HEK293 (cell line): ENCODE data around the gene BMPR2.
A peak's percentile ranks its signal among the peaks of the same experiment; 100 is the strongest.

Source experiments
- CTCF ChIA-PET: fragments of 350-600 bp; formaldehyde crosslinking; extraction: SDS; loops from one replicate; lab custom pipeline; 2021; ENCODE audit warnings: antibody characterized with exemption; lab: Yijun Ruan, JAX
- POLR2A ChIA-PET: fragments of 300-600 bp; formaldehyde crosslinking; extraction: SDS; loops from one replicate; lab custom pipeline; 2020; ENCODE audit warnings: antibody characterized with exemption, inconsistent platforms; lab: Yijun Ruan, JAX
- H3K27ac ChIP-seq: fragments of 200-500 bp; sonication (Bioruptor generic); 2 replicates; pipeline ENCODE4 v1.5.1; 2014; ENCODE audit warnings: low read depth, low read length, control low read depth, inconsistent platforms; ENCODE audit errors: extremely low read depth
- H3K36me3 ChIP-seq, 2 experiments: fragments of 200-500 bp in 1 of 2; sonication (Bioruptor generic) in 1 of 2; 1 replicate in 1 of 2; 2 replicates in 1 of 2; pipeline ENCODE4 v1.5.1; 2014 to 2017; ENCODE audit warnings: inconsistent platforms in 2 of 2, low read length in 2 of 2; ENCODE audit not compliant: control insufficient read depth in 2 of 2, insufficient read depth in 1 of 2
- H3K4me1 ChIP-seq: fragments of 200-500 bp; sonication (Bioruptor generic); 2 replicates; pipeline ENCODE4 v1.5.1; 2014; ENCODE audit warnings: mild to moderate bottlenecking, low read length, inconsistent platforms; ENCODE audit not compliant: control insufficient read depth, insufficient read depth
- H3K4me3 ChIP-seq: 2 replicates; pipeline ENCODE4 v1.5.1; 2011; ENCODE audit warnings: low read depth, mild to moderate bottlenecking, control low read depth, low read length, moderate library complexity
- H3K9me3 ChIP-seq: fragments of 200-500 bp; sonication (Bioruptor generic); 2 replicates; pipeline ENCODE4 v1.5.1; 2014; ENCODE audit warnings: low read depth, low read length, inconsistent platforms; ENCODE audit not compliant: control insufficient read depth, insufficient read depth
- BCL11B ChIP-seq: fragments of 450-650 bp; formaldehyde crosslinking; IDR thresholded peaks from 2 replicates; pipeline ENCODE4 v1.5.1; 2016; ENCODE audit warnings: low read depth, missing biosample characterization, missing genetic modification characterization
- CTCF ChIP-seq: fragments of 450-650 bp; formaldehyde crosslinking; IDR thresholded peaks from 2 replicates; pipeline ENCODE4 v1.5.1; 2016; ENCODE audit warnings: missing biosample characterization, missing genetic modification characterization
- HOXD13 ChIP-seq: sonication (generic); formaldehyde crosslinking; IDR thresholded peaks from 2 replicates; pipeline ENCODE4 v1.8.0; 2022; ENCODE audit warnings: missing genetic modification reagents, borderline replicate concordance
- KLF8 ChIP-seq: fragments of 450-650 bp; formaldehyde crosslinking; IDR thresholded peaks from 2 replicates; pipeline ENCODE4 v1.5.1; 2016; ENCODE audit warnings: missing biosample characterization, missing genetic modification characterization
- PRDM1 ChIP-seq: fragments of 450-650 bp; formaldehyde crosslinking; IDR thresholded peaks from 2 replicates; pipeline ENCODE4; 2016; ENCODE audit warnings: missing biosample characterization, missing genetic modification characterization
- SCRT2 ChIP-seq: fragments of 450-650 bp; formaldehyde crosslinking; IDR thresholded peaks from 2 replicates; pipeline ENCODE4 v1.5.1; 2016; ENCODE audit warnings: missing biosample characterization, missing genetic modification characterization
- ZBTB20 ChIP-seq: fragments of 450-650 bp; formaldehyde crosslinking; IDR thresholded peaks from 2 replicates; pipeline ENCODE4 v1.5.1; 2016; ENCODE audit warnings: missing biosample characterization, missing genetic modification characterization
- ZNF133 ChIP-seq: fragments of 450-650 bp; formaldehyde crosslinking; IDR thresholded peaks from 2 replicates; pipeline ENCODE4 v1.5.1; 2016; ENCODE audit warnings: missing biosample characterization, missing genetic modification characterization
- ZNF146 ChIP-seq: fragments of 450-650 bp; formaldehyde crosslinking; IDR thresholded peaks from 2 replicates; pipeline ENCODE4 v1.5.1; 2016; ENCODE audit warnings: missing biosample characterization, missing genetic modification characterization
- ZNF155 ChIP-seq: fragments of 450-650 bp; formaldehyde crosslinking; IDR thresholded peaks from 2 replicates; pipeline ENCODE4 v1.5.1; 2016; ENCODE audit warnings: missing biosample characterization, missing genetic modification characterization
- ZNF169 ChIP-seq: fragments of 450-650 bp; formaldehyde crosslinking; IDR thresholded peaks from 2 replicates; pipeline ENCODE4 v1.5.1; 2016; ENCODE audit warnings: missing biosample characterization, missing genetic modification characterization
- ZNF214 ChIP-seq: fragments of 450-650 bp; formaldehyde crosslinking; IDR thresholded peaks from 2 replicates; pipeline ENCODE4 v1.5.1; 2017; ENCODE audit warnings: missing biosample characterization, mild to moderate bottlenecking, missing genetic modification characterization, borderline replicate concordance
- ZNF266 ChIP-seq: fragments of 450-650 bp; formaldehyde crosslinking; IDR thresholded peaks from 2 replicates; pipeline ENCODE4 v1.5.1; 2016; ENCODE audit warnings: missing biosample characterization, missing genetic modification characterization, low read depth
- ZNF366 ChIP-seq: fragments of 450-650 bp; formaldehyde crosslinking; conservative IDR thresholded peaks from 2 replicates; pipeline ENCODE4 v1.5.1; 2016; ENCODE audit warnings: missing biosample characterization, missing genetic modification characterization
- ZNF426 ChIP-seq: fragments of 450-650 bp; formaldehyde crosslinking; IDR thresholded peaks from 2 replicates; pipeline ENCODE4 v1.5.1; 2017; ENCODE audit warnings: missing biosample characterization, missing genetic modification characterization, mild to moderate bottlenecking, inconsistent platforms, moderate library complexity
- ZNF501 ChIP-seq: fragments of 450-650 bp; formaldehyde crosslinking; IDR thresholded peaks from 2 replicates; pipeline ENCODE4 v1.5.1; 2016; ENCODE audit warnings: missing biosample characterization, missing genetic modification characterization
- ZNF580 ChIP-seq: fragments of 450-650 bp; formaldehyde crosslinking; IDR thresholded peaks from 2 replicates; pipeline ENCODE4 v1.5.1; 2016; ENCODE audit warnings: missing biosample characterization, missing genetic modification characterization
- ZNF704 ChIP-seq: fragments of 450-650 bp; formaldehyde crosslinking; IDR thresholded peaks from 2 replicates; pipeline ENCODE4 v1.5.1; 2016; ENCODE audit warnings: missing biosample characterization, missing genetic modification characterization
- ZNF785 ChIP-seq: fragments of 450-650 bp; formaldehyde crosslinking; IDR thresholded peaks from 2 replicates; pipeline ENCODE4 v1.5.1; 2016; ENCODE audit warnings: missing biosample characterization, missing genetic modification characterization
- ZNF837 ChIP-seq: fragments of 450-650 bp; formaldehyde crosslinking; IDR thresholded peaks from 2 replicates; pipeline ENCODE4 v1.5.1; 2016; ENCODE audit warnings: missing biosample characterization, missing genetic modification characterization
- TF ChIP-seq, protein P1 (sequence below): fragments of 450-650 bp; formaldehyde crosslinking; IDR thresholded peaks from 2 replicates; pipeline ENCODE4 v1.5.1; 2017; ENCODE audit warnings: missing biosample characterization, missing genetic modification characterization
- TF ChIP-seq, protein P2 (sequence below): fragments of 450-650 bp; formaldehyde crosslinking; IDR thresholded peaks from 2 replicates; pipeline ENCODE4 v1.5.1; 2016; ENCODE audit warnings: missing biosample characterization, missing genetic modification characterization

The BMPR2 gene

DNA sequence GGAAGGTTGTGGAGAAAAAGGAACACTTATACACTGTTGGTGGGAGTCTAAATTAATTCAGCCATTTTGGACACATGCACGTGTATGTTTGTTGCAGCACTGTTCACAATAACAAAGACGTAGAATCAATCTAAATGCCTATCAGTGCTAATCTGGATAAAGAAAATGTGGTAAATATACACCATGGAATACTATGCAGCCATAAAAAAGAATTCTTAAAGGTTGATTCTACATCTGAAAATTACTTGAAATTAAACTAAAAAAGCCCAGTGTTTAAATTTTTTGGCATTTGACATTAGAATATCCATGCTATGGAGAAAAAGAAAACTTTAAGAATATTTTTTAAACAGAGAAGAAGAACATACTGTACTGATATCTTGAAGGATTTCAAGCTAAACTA, 84.0 kb downstream of the BMPR2 start:
- ChIA-PET CTCF (interaction anchor here (0.6 to 0.8 kb wide), 2 partner anchors 79 to 624 kb away, joined by 4 to 5 read pairs; no protein-coding TSS in a partner anchor), POLR2A (no interaction called here)
- no peak for TF ChIP-seq ZNF426
- 0 out of 2 replicates have a peak, but pooled peaks have one; percentile 49 for TF ChIP-seq ZNF580 (tag by site-specific recombination)
- peak; percentile 55 for TF ChIP-seq ZNF146 (tag by site-specific recombination)
- Histone ChIP-seq H3K4me3 (no peak overlapping the region), H3K4me1 (no peaks in the 10 kb centered on the region), H3K27ac (no peak overlapping the region), H3K9me3 (no peaks in the 10 kb centered on the region), H3K36me3 (peaks cover 0 to 3% of the 10 kb centered on the region in 2 experiments; a peak in 1 of 3 replicates)

DNA sequence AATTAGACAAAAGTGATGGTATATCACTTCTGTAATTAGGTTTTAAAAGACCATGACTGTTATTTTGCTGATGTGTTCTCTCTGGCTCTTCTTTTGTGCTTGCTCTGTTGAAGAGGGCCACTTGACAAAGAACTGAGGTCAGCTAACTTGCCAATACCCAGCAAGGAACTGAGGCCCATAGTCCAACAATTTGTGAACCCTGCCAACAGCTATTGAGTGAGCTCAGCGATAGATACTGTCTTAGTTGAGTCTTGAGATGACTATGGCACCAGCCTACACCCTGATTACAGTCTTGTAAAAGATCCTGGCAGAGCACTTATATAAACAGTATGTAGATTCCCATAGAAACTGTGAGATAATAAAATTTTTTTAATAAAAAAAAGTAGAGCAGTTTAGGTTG, 103.0 kb downstream of the BMPR2 start:
- H3K4me3 ChIP-seq = no peak overlapping the region
- H3K9me3 ChIP-seq = no peaks in the 10 kb centered on the region
- no peaks in the 10 kb centered on the region; the same call in 1 of the 2 replicates for H3K4me1 ChIP-seq
- POLR2A ChIA-PET = no interaction called here
- TF ChIP-seq ZNF214 (tag by site-specific recombination) = no peak
- no peak for TF ChIP-seq BCL11B (tag by site-specific recombination)
- no peak for TF ChIP-seq SCRT2 (tag by site-specific recombination)
- TF ChIP-seq ZNF133 = no peak
- TF ChIP-seq CTCF (tag by site-specific recombination) = no peak
- TF ChIP-seq ZNF155 = no peak
- no peak for TF ChIP-seq KLF8 (tag by site-specific recombination)
- no peak for TF ChIP-seq ZNF426
- CTCF ChIA-PET = interaction anchor here (1.2 kb wide), 1 partner anchor 13 kb away, joined by 5 read pairs; no protein-coding TSS in a partner anchor
- no peak overlapping the region for H3K27ac ChIP-seq
- peaks cover 0 to 3% of the 10 kb centered on the region in 2 experiments; a peak in 1 of 3 replicates for H3K36me3 ChIP-seq

DNA sequence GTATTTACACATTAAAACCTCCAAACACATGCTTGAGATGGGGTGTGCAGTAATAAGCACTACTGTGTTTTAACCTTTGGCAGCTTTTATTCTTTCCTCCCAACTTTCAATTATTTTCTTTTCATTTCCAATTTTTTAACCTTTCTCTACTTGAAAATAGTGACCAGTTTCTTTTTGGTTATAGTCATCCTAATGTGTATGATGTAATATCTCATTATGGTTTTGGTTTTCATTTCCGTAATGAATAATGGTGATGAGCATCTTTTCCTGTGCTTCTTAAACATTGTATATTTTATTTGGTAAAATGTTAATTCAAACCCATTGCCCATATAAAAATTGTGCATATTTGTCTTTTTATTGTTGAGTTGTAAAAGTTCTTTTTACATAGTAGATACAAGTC, 103.5 kb downstream of the BMPR2 start:
- peaks cover 0 to 3% of the 10 kb centered on the region in 2 experiments; a peak in 1 of 3 replicates for H3K36me3 ChIP-seq
- H3K4me3 ChIP-seq = no peak overlapping the region
- POLR2A ChIA-PET = no interaction called here
- TF ChIP-seq PRDM1 (tag by site-specific recombination) (peak; percentile 49; the same call in 1 of the 2 replicates), ZNF501 (tag by site-specific recombination) (no peak)
- TF ChIP-seq, all 188 proteins: peak for 1
- Histone ChIP-seq H3K27ac (no peak overlapping the region), H3K4me1 (no peaks in the 10 kb centered on the region; the same call in 1 of the 2 replicates), H3K9me3 (no peaks in the 10 kb centered on the region)
- CTCF ChIA-PET = no interaction called here

GRCh38 chr2:202486351-202486750, 110.2 kb downstream of the BMPR2 start:
- Histone ChIP-seq H3K36me3 (peaks cover 0 to 5% of the 10 kb centered on the region in 2 experiments; a peak in 2 of 3 replicates), H3K27ac (no peak overlapping the region), H3K4me3 (no peak overlapping the region), H3K4me1 (peaks cover 7% of the 10 kb centered on the region), H3K9me3 (no peaks in the 10 kb centered on the region)
- ChIA-PET CTCF (interaction anchor here (0.5 kb wide), 1 partner anchor 103 kb away, joined by 3 read pairs; no protein-coding TSS in a partner anchor), POLR2A (no interaction called here)
- TF ChIP-seq, protein P1, sequence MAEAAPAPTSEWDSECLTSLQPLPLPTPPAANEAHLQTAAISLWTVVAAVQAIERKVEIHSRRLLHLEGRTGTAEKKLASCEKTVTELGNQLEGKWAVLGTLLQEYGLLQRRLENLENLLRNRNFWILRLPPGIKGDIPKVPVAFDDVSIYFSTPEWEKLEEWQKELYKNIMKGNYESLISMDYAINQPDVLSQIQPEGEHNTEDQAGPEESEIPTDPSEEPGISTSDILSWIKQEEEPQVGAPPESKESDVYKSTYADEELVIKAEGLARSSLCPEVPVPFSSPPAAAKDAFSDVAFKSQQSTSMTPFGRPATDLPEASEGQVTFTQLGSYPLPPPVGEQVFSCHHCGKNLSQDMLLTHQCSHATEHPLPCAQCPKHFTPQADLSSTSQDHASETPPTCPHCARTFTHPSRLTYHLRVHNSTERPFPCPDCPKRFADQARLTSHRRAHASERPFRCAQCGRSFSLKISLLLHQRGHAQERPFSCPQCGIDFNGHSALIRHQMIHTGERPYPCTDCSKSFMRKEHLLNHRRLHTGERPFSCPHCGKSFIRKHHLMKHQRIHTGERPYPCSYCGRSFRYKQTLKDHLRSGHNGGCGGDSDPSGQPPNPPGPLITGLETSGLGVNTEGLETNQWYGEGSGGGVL (tag by site-specific recombination) = no peak
- TF ChIP-seq ZNF366 (tag by site-specific recombination) = no peak
- no peak for TF ChIP-seq ZNF785 (tag by site-specific recombination)
- TF ChIP-seq, protein P2, sequence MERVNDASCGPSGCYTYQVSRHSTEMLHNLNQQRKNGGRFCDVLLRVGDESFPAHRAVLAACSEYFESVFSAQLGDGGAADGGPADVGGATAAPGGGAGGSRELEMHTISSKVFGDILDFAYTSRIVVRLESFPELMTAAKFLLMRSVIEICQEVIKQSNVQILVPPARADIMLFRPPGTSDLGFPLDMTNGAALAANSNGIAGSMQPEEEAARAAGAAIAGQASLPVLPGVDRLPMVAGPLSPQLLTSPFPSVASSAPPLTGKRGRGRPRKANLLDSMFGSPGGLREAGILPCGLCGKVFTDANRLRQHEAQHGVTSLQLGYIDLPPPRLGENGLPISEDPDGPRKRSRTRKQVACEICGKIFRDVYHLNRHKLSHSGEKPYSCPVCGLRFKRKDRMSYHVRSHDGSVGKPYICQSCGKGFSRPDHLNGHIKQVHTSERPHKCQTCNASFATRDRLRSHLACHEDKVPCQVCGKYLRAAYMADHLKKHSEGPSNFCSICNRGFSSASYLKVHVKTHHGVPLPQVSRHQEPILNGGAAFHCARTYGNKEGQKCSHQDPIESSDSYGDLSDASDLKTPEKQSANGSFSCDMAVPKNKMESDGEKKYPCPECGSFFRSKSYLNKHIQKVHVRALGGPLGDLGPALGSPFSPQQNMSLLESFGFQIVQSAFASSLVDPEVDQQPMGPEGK (tag by site-specific recombination) = no peak
- TF ChIP-seq ZBTB20 (tag by site-specific recombination) = no peak
- TF ChIP-seq ZNF704 = no peak
- TF ChIP-seq ZNF266 = no peak
- TF ChIP-seq ZNF169 (tag by site-specific recombination) = no peak
- TF ChIP-seq ZNF837 (tag by site-specific recombination) = no peak
- no peak for TF ChIP-seq HOXD13 (CRISPR knock-in tag)
